Panc1 (cell line): ENCODE measurements around the gene EFTUD2. TPM values are rescaled to one million over a fixed set of nuclear protein-coding genes. Genes with fewer than 3 reads are reported as not detected.

Experiments
- ATAC-seq: fragments of 200-7000 bp; cut with Tn5 transposase; 2 replicates; pipeline ENCODE4 v1.9.1; 2020; ENCODE audit warnings: mild to moderate bottlenecking, moderate library complexity
- BruUV-seq: library from RNA; stranded (reverse); fragments of 400-500 nt; replicated peaks from 2 replicates; lab custom pipeline; 2021; lab: Mats Ljungman, UMichigan
- CTCF ChIA-PET: fragments of 300-600 bp; sonication (Branson Sonifier 250); formaldehyde crosslinking; loops from one replicate; lab custom pipeline; 2022; ENCODE audit warnings: antibody characterized with exemption; lab: Charles Lee
- POLR2A ChIA-PET: fragments of 300-600 bp; sonication (Branson Sonifier 250); formaldehyde crosslinking; loops from one replicate; lab custom pipeline; 2022; ENCODE audit warnings: antibody characterized with exemption; lab: Charles Lee
- DNase-seq: peaks from one replicate; pipeline ENCODE4 v3.0.0-alpha.2; 2010; ENCODE audit warnings: low read depth, low spot score
- H3K27ac ChIP-seq: 2 replicates; pipeline ENCODE4 v1.5.1; 2011; ENCODE audit warnings: mild to moderate bottlenecking, low read length, inconsistent platforms
- H3K27me3 ChIP-seq: fragments of 200-500 bp; sonication (Bioruptor generic); 2 replicates; pipeline ENCODE4 v1.6.0; 2014; ENCODE audit warnings: low read length, inconsistent platforms; ENCODE audit not compliant: control insufficient read depth, insufficient read depth
- H3K36me3 ChIP-seq: fragments of 200-500 bp; sonication (Bioruptor generic); 2 replicates; pipeline ENCODE4 v1.5.1; 2014; ENCODE audit warnings: inconsistent platforms, mild to moderate bottlenecking, low read length, moderate library complexity; ENCODE audit not compliant: control insufficient read depth, insufficient read depth
- H3K4me1 ChIP-seq: 2 replicates; pipeline ENCODE4 v1.5.1; 2011; ENCODE audit warnings: inconsistent platforms, mild to moderate bottlenecking, low read length, moderate library complexity; ENCODE audit not compliant: control insufficient read depth, insufficient read depth
- H3K4me3 ChIP-seq, 2 experiments: 2 replicates each; pipeline ENCODE4 v1.5.1; 2011 to 2012; ENCODE audit warnings: low read depth in 2 of 2, low read length in 2 of 2, mild to moderate bottlenecking in 2 of 2, inconsistent platforms in 1 of 2, moderate library complexity in 1 of 2
- H3K9me3 ChIP-seq: fragments of 200-500 bp; sonication (Bioruptor generic); 2 replicates; pipeline ENCODE4 v1.5.1; 2014; ENCODE audit warnings: low read depth, mild to moderate bottlenecking, inconsistent platforms, low read length, moderate library complexity; ENCODE audit not compliant: control insufficient read depth, insufficient read depth
- POLR2AphosphoS5 ChIP-seq: IDR thresholded peaks from 2 replicates; pipeline ENCODE4 v1.6.1; 2012; ENCODE audit warnings: mild to moderate bottlenecking, low read depth, low read length, moderate library complexity
- SIN3A ChIP-seq: IDR thresholded peaks from 2 replicates; pipeline ENCODE4 v1.6.1; 2012; ENCODE audit warnings: low read depth, mild to moderate bottlenecking, low read length, moderate library complexity, borderline replicate concordance; ENCODE audit not compliant: insufficient read depth
- TCF7L2 ChIP-seq: IDR thresholded peaks from 2 replicates; pipeline ENCODE4 v1.6.1; 2011; ENCODE audit warnings: mild to moderate bottlenecking, low read depth, low read length, inconsistent platforms
- in situ Hi-C: cut with HindIII; loops from 2 replicates; pipeline ENCODE4 v1.10.0; 2016; ENCODE audit warnings: low sequenced_read_pairs, low pct_unique_long_range_greater_than_20kb
- intact Hi-C: fragments of 100-400 bp; cut with micrococcal nuclease; formaldehyde crosslinking; loops from one replicate; pipeline ENCODE4 v1.10.0; 2022; ENCODE audit not compliant: unreplicated experiment
- total RNA-seq: library from RNA; stranded (reverse); gene quantifications from one replicate; pipeline ENCODE4 v1.2.1, GENCODE V29; 2021; ENCODE audit not compliant: unreplicated experiment
- TF ChIP-seq, protein P1 (sequence below): fragments of 450-650 bp; IDR thresholded peaks from 2 replicates; pipeline ENCODE4 v1.5.1; 2017; ENCODE audit warnings: mild to moderate bottlenecking
- TF ChIP-seq, protein P2 (sequence below), 2 experiments: IDR thresholded peaks; 2 replicates each; pipeline ENCODE4 v1.6.1; 2011 to 2012; ENCODE audit warnings: low read depth in 2 of 2, control low read depth in 1 of 2, low read length in 1 of 2, mild to moderate bottlenecking in 1 of 2, moderate library complexity in 1 of 2; ENCODE audit not compliant: insufficient read depth in 1 of 2

EFTUD2 gene
- total RNA-seq, 1 experiment from 2014 or later, result 98.0 TPM

DNA sequence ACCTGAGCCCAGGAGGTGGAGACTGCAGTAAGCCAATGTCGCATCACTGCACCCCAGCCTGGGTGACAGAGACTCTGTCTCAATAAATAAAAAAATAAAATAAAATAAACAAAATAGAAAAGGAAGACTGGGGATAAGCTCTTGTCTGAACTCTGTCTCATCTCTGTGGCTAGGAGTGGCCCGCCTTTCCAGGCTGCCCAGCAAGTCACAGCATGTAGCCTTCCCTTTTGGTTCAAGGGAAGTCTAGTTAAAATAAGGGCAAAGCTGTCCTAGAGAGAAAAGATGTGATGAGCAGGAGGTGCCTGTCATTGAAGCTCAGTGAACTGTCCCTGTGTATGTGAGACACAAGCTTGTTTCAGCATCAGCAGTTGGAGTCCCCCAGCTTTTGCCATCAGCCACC, 18.8 kb upstream of the EFTUD2 start:
- H3K4me1 ChIP-seq, result no peaks in the 10 kb centered on the region
- no peaks in the 10 kb centered on the region for H3K9me3 ChIP-seq
- DNase-seq (no peak), ATAC-seq (no peak)
- TF ChIP-seq, protein P1, sequence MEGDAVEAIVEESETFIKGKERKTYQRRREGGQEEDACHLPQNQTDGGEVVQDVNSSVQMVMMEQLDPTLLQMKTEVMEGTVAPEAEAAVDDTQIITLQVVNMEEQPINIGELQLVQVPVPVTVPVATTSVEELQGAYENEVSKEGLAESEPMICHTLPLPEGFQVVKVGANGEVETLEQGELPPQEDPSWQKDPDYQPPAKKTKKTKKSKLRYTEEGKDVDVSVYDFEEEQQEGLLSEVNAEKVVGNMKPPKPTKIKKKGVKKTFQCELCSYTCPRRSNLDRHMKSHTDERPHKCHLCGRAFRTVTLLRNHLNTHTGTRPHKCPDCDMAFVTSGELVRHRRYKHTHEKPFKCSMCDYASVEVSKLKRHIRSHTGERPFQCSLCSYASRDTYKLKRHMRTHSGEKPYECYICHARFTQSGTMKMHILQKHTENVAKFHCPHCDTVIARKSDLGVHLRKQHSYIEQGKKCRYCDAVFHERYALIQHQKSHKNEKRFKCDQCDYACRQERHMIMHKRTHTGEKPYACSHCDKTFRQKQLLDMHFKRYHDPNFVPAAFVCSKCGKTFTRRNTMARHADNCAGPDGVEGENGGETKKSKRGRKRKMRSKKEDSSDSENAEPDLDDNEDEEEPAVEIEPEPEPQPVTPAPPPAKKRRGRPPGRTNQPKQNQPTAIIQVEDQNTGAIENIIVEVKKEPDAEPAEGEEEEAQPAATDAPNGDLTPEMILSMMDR, result no peak
- TF ChIP-seq POLR2AphosphoS5 (no peak), TCF7L2 (no peak), SIN3A (no peak)
- TF ChIP-seq, protein P2, sequence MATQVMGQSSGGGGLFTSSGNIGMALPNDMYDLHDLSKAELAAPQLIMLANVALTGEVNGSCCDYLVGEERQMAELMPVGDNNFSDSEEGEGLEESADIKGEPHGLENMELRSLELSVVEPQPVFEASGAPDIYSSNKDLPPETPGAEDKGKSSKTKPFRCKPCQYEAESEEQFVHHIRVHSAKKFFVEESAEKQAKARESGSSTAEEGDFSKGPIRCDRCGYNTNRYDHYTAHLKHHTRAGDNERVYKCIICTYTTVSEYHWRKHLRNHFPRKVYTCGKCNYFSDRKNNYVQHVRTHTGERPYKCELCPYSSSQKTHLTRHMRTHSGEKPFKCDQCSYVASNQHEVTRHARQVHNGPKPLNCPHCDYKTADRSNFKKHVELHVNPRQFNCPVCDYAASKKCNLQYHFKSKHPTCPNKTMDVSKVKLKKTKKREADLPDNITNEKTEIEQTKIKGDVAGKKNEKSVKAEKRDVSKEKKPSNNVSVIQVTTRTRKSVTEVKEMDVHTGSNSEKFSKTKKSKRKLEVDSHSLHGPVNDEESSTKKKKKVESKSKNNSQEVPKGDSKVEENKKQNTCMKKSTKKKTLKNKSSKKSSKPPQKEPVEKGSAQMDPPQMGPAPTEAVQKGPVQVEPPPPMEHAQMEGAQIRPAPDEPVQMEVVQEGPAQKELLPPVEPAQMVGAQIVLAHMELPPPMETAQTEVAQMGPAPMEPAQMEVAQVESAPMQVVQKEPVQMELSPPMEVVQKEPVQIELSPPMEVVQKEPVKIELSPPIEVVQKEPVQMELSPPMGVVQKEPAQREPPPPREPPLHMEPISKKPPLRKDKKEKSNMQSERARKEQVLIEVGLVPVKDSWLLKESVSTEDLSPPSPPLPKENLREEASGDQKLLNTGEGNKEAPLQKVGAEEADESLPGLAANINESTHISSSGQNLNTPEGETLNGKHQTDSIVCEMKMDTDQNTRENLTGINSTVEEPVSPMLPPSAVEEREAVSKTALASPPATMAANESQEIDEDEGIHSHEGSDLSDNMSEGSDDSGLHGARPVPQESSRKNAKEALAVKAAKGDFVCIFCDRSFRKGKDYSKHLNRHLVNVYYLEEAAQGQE (IDR thresholded peaks at IDR 0.05; ENCODE audit: insufficient read depth in 1 of 2, low read depth in 2 of 2, low read length in 1 of 2), result no peak
- ChIA-PET POLR2A (no interaction called here), CTCF (no interaction called here)
- intact Hi-C loops (no loop called here), in situ Hi-C loops (no loop called here)
- H3K36me3 ChIP-seq, result no peaks in the 10 kb centered on the region
- no peaks in the 10 kb centered on the region for H3K27me3 ChIP-seq
- no peak overlapping the region for H3K27ac ChIP-seq
- H3K4me3 ChIP-seq, result no peak overlapping the region
- BruUV-seq, result no TSS peak

DNA sequence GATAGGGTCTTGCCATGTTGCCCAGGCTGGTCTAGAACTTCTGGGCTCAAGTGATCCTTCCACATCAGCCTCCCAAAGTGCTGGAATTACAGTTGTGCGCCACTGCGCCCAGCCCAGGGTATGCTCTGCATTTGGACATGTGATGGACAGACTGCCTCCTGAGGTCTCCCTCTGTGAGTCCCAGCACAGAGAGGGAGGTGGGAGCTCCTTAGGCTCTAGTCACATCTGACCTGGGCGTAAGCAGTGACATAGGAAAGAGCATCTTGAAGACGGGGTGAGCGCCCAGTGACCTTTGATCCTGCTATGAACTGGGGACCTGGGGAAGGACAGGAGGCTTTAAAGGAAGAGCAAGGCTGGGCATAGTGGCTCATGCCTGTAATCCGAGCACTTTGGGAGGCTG, 18.2 kb upstream of the EFTUD2 start:
- Histone ChIP-seq H3K4me1 (no peaks in the 10 kb centered on the region), H3K27ac (no peak overlapping the region), H3K27me3 (no peaks in the 10 kb centered on the region), H3K4me3 (no peak overlapping the region), H3K36me3 (no peaks in the 10 kb centered on the region), H3K9me3 (no peaks in the 10 kb centered on the region)
- ChIA-PET CTCF (no interaction called here), POLR2A (interaction anchor here (0.6 kb wide), 1 partner anchor 124 kb away, joined by 3 read pairs; no protein-coding TSS in a partner anchor)
- BruUV-seq, result no TSS peak
- DNase-seq, result no peak
- no peak for ATAC-seq
- intact Hi-C loops (no loop called here), in situ Hi-C loops (no loop called here)
- TF ChIP-seq, protein P1, result no peak
- TF ChIP-seq SIN3A (no peak), TCF7L2 (no peak), POLR2AphosphoS5 (no peak)
- TF ChIP-seq, protein P2 (IDR thresholded peaks at IDR 0.05; ENCODE audit: insufficient read depth in 1 of 2, low read depth in 2 of 2, low read length in 1 of 2), result no peak
